Mesenchymal stem cell (in vitro differentiated cells and primary cell): ENCODE results near the gene MRPL52.

ENCODE experiments used
- DNase-seq: peaks from one replicate; pipeline ENCODE4 v3.0.0-alpha.2; 2013
- H2AFZ ChIP-seq: one replicate; pipeline ENCODE4 v1.6.1; 2013; ENCODE audit warnings: low read depth, mild to moderate bottlenecking, control low read depth, inconsistent platforms, low read length, moderate library complexity
- H2AK5ac ChIP-seq: 2 replicates; pipeline ENCODE4 v1.6.1; 2013; ENCODE audit warnings: low read length, moderate library complexity, mild to moderate bottlenecking, inconsistent platforms; ENCODE audit not compliant: severe bottlenecking
- H2BK120ac ChIP-seq: one replicate; pipeline ENCODE4 v1.6.1; 2013; ENCODE audit warnings: low read depth, mild to moderate bottlenecking, inconsistent platforms, low read length, moderate library complexity
- H2BK12ac ChIP-seq, 2 experiments: one replicate each; pipeline ENCODE4 v1.6.1; 2013; ENCODE audit warnings: inconsistent platforms in 2 of 2, low read length in 2 of 2, mild to moderate bottlenecking in 2 of 2, moderate library complexity in 2 of 2, control low read depth in 1 of 2
- H2BK15ac ChIP-seq: one replicate; pipeline ENCODE4 v1.6.1; 2013; ENCODE audit warnings: mild to moderate bottlenecking, low read depth, inconsistent platforms; ENCODE audit not compliant: poor library complexity, severe bottlenecking
- H2BK5ac ChIP-seq: 2 replicates; pipeline ENCODE4 v1.6.1; 2013; ENCODE audit warnings: low read depth, mild to moderate bottlenecking, low read length, control low read depth, inconsistent platforms; ENCODE audit not compliant: poor library complexity, severe bottlenecking
- H3K14ac ChIP-seq, 2 experiments: one replicate each; pipeline ENCODE4 v1.6.1; 2013; ENCODE audit warnings: inconsistent platforms in 2 of 2, low read length in 2 of 2, control low read depth in 1 of 2, mild to moderate bottlenecking in 1 of 2, moderate library complexity in 1 of 2
- H3K18ac ChIP-seq, 2 experiments: one replicate each; pipeline ENCODE4 v1.6.1; 2013; ENCODE audit warnings: inconsistent platforms in 2 of 2, low read length in 2 of 2, control low read depth in 1 of 2, low read depth in 1 of 2, mild to moderate bottlenecking in 1 of 2
- H3K23ac ChIP-seq, 2 experiments: one replicate each; pipeline ENCODE4 v1.6.1; 2013; ENCODE audit warnings: inconsistent platforms in 2 of 2, low read length in 2 of 2, mild to moderate bottlenecking in 2 of 2, moderate library complexity in 2 of 2, control low read depth in 1 of 2
- H3K27ac ChIP-seq: 2 replicates; pipeline ENCODE4 v1.5.1; 2013; ENCODE audit warnings: mild to moderate bottlenecking, moderate library complexity, low read length, control low read depth, inconsistent platforms; ENCODE audit not compliant: poor library complexity, severe bottlenecking
- H3K27me3 ChIP-seq, 2 experiments: 2 replicates each; pipeline versions ENCODE4 v1.6.1 to v1.7.0; 2013; ENCODE audit warnings: low read length in 2 of 2, mild to moderate bottlenecking in 2 of 2, moderate library complexity in 2 of 2, control low read depth in 1 of 2, inconsistent platforms in 1 of 2; ENCODE audit not compliant: control insufficient read depth in 1 of 2, insufficient read depth in 1 of 2
- H3K36me3 ChIP-seq, 2 experiments: 2 replicates each; pipeline versions ENCODE4 v1.6.1 to v1.7.0; 2013; ENCODE audit warnings: low read length in 2 of 2, control low read depth in 1 of 2, inconsistent platforms in 1 of 2, low read depth in 1 of 2, mild to moderate bottlenecking in 1 of 2; ENCODE audit not compliant: insufficient read depth in 2 of 2, control insufficient read depth in 1 of 2
- H3K4ac ChIP-seq, 2 experiments: one replicate each; pipeline ENCODE4 v1.6.1; 2013; ENCODE audit warnings: inconsistent platforms in 2 of 2, low read length in 2 of 2, mild to moderate bottlenecking in 2 of 2, moderate library complexity in 2 of 2, control low read depth in 1 of 2, low read depth in 1 of 2
- H3K4me1 ChIP-seq: 2 replicates; pipeline ENCODE4 v1.6.1; 2013; ENCODE audit warnings: low read depth, low read length, control low read depth; ENCODE audit not compliant: control insufficient read depth, insufficient read depth
- H3K4me2 ChIP-seq: 2 replicates; pipeline ENCODE4 v1.6.1; 2013; ENCODE audit warnings: low read length, mild to moderate bottlenecking, inconsistent platforms; ENCODE audit not compliant: poor library complexity, severe bottlenecking
- H3K4me3 ChIP-seq, 2 experiments: 2 replicates each; pipeline versions ENCODE4 v1.5.1 to v1.7.0; 2013; ENCODE audit warnings: low read length in 2 of 2, mild to moderate bottlenecking in 2 of 2, control low read depth in 1 of 2, low read depth in 1 of 2; ENCODE audit not compliant: insufficient read depth in 1 of 2
- H3K79me1 ChIP-seq: replicated peaks from 2 replicates; pipeline ENCODE4 v1.6.1; 2013; ENCODE audit warnings: mild to moderate bottlenecking, control low read depth, low read length, inconsistent platforms; ENCODE audit not compliant: poor library complexity, severe bottlenecking
- H3K9ac ChIP-seq: 2 replicates; pipeline ENCODE4 v1.7.0; 2013; ENCODE audit warnings: mild to moderate bottlenecking, low read length, moderate library complexity
- H3K9me3 ChIP-seq: 2 replicates; pipeline ENCODE4 v1.7.0; 2013; ENCODE audit warnings: mild to moderate bottlenecking, low read length; ENCODE audit not compliant: control insufficient read depth
- H4K8ac ChIP-seq: one replicate; pipeline ENCODE4 v1.6.1; 2013; ENCODE audit warnings: inconsistent platforms, mild to moderate bottlenecking, low read length, moderate library complexity
- H4K91ac ChIP-seq: one replicate; pipeline ENCODE4 v1.6.1; 2013; ENCODE audit warnings: mild to moderate bottlenecking, low read length, inconsistent platforms
- WGBS: methylation state at CpG from one replicate; pipeline ENCODE4 v1.1.7; 2013; ENCODE audit warnings: mixed read lengths; 5-methylcytosine and 5-hydroxymethylcytosine counted together

MRPL52 gene

GRCh38 chr14:22875003-22875747, 45.5 kb downstream of the MRPL52 start:
- Histone ChIP-seq H3K4me1 (peaks cover 14% of the 10 kb centered on the region), H3K14ac (no peak overlapping the region), H4K91ac (no peak overlapping the region), H3K9me3 (no peaks in the 10 kb centered on the region), H2BK15ac (no peak overlapping the region), H3K4me2 (no peak overlapping the region), H3K27me3 (no peaks in the 10 kb centered on the region), H4K8ac (no peak overlapping the region), H3K23ac (peak overlapping the region in 1 of 2 experiments; percentile 57), H2BK5ac (no peak overlapping the region), H3K27ac (no peak overlapping the region), H2AK5ac (no peak overlapping the region), H3K18ac (no peak overlapping the region), H3K4me3 (no peak overlapping the region), H3K36me3 (peaks cover 61 to 65% of the 10 kb centered on the region in 2 experiments), H2AFZ (no peak overlapping the region), H3K4ac (no peak overlapping the region), H3K9ac (no peak overlapping the region), H2BK12ac (no peak overlapping the region), H2BK120ac (no peak overlapping the region), H3K79me1 (peaks cover 35% of the 10 kb centered on the region)
- DNase-seq: no peak
- WGBS: over 99% methylated on average over 15 of the region's 15 CpGs

DNA sequence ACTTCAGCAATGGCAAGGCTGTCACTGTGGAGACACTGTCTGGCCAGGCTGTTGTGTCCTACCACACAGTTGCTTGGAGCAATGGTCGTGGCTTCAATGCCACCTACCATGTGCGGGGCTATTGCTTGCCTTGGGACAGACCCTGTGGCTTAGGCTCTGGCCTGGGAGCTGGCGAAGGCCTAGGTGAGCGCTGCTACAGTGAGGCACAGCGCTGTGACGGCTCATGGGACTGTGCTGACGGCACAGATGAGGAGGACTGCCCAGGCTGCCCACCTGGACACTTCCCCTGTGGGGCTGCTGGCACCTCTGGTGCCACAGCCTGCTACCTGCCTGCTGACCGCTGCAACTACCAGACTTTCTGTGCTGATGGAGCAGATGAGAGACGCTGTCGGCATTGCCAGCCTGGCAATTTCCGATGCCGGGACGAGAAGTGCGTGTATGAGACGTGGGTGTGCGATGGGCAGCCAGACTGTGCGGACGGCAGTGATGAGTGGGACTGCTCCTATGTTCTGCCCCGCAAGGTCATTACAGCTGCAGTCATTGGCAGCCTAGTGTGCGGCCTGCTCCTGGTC, 46.1 kb downstream of the MRPL52 start:
- H3K27ac ChIP-seq: no peak overlapping the region
- no peak overlapping the region for H2BK15ac ChIP-seq
- peak overlapping the region; percentile 21 for H4K91ac ChIP-seq
- H4K8ac ChIP-seq: no peak overlapping the region
- no peak overlapping the region for H2AFZ ChIP-seq
- H2BK12ac ChIP-seq: no peak overlapping the region
- H2BK120ac ChIP-seq: no peak overlapping the region
- H3K14ac ChIP-seq: no peak overlapping the region
- H2BK5ac ChIP-seq: no peak overlapping the region
- H3K9me3 ChIP-seq: no peaks in the 10 kb centered on the region
- no peak overlapping the region for H3K4me3 ChIP-seq
- peaks cover 12% of the 10 kb centered on the region for H3K4me1 ChIP-seq
- no peak overlapping the region for H3K18ac ChIP-seq
- H3K79me1 ChIP-seq: peaks cover 35% of the 10 kb centered on the region
- H2AK5ac ChIP-seq: no peak overlapping the region
- DNase-seq: no peak
- H3K9ac ChIP-seq: no peak overlapping the region
- 98% methylated on average over 20 of the region's 20 CpGs for WGBS
- H3K4me2 ChIP-seq: no peak overlapping the region
- H3K36me3 ChIP-seq: peaks cover 61 to 65% of the 10 kb centered on the region in 2 experiments
- H3K23ac ChIP-seq: peak overlapping the region in 1 of 2 experiments; percentile 57
- H3K4ac ChIP-seq: no peak overlapping the region
- no peaks in the 10 kb centered on the region for H3K27me3 ChIP-seq

- Histone ChIP-seq H3K14ac (no peak overlapping the region), H3K9me3 (no peaks in the 10 kb centered on the region), H3K4me2 (no peak overlapping the region), H3K9ac (no peak overlapping the region), H3K18ac (no peak overlapping the region), H2BK12ac (no peak overlapping the region), H2AFZ (no peak overlapping the region), H3K23ac (no peak overlapping the region), H3K4me3 (no peak overlapping the region), H3K27ac (no peak overlapping the region), H3K36me3 (peaks cover 61 to 65% of the 10 kb centered on the region in 2 experiments), H3K4me1 (peaks cover 12% of the 10 kb centered on the region), H3K4ac (no peak overlapping the region), H2BK5ac (no peak overlapping the region), H2BK120ac (no peak overlapping the region), H4K91ac (no peak overlapping the region), H3K27me3 (no peaks in the 10 kb centered on the region), H2AK5ac (no peak overlapping the region), H3K79me1 (peaks cover 35% of the 10 kb centered on the region), H2BK15ac (no peak overlapping the region), H4K8ac (no peak overlapping the region)
- DNase-seq: no peak
- 96% methylated on average over 21 of the region's 22 CpGs for WGBS
Measured at GRCh38 chr14:22877000-22877501, 47.4 kb downstream of the MRPL52 start.
